G401 (cell line): ENCODE data around the gene CEMIP2. TPM values are rescaled to one million over a fixed set of nuclear protein-coding genes. Genes with fewer than 3 reads are reported as not detected.

Experiments
- total RNA-seq: library from RNA; depleted of rRNA; stranded (reverse); fragments of >200 nt; shearing (Covaris generic); gene quantifications from 2 replicates; pipeline ENCODE4 v1.2.3, GENCODE V29; 2014; rRNA removed

Gene CEMIP2
- total RNA-seq, 1 experiment from 2014 or later, result 8.6 TPM

Other genes starting within 250 kb of the CEMIP2 start
- gene ABHD17B, start 142.7 kb upstream of the CEMIP2 start, total RNA-seq, result 38.2 and 46.1 TPM in 2 replicates
- gene C9orf85, start 143.1 kb upstream of the CEMIP2 start, total RNA-seq, result 23.7 and 27.5 TPM in 2 replicates